WTC11 (cell line): ENCODE data around the gene SCYL3. TPM values are rescaled to one million over a fixed set of nuclear protein-coding genes. Genes with fewer than 3 reads are reported as not detected.

Source experiments
- ATAC-seq: fragments of 200-7000 bp; cut with Tn5 transposase; 2 replicates; pipeline ENCODE4 v1.10.0; 2021; ENCODE audit warnings: mild to moderate bottlenecking, moderate library complexity
- CTCF ChIA-PET: fragments of 300-600 bp; sonication (Branson Sonifier 250); formaldehyde crosslinking; loops from one replicate; lab custom pipeline; 2021; ENCODE audit warnings: antibody characterized with exemption; lab: Charles Lee
- POLR2A ChIA-PET: fragments of 350-600 bp; sonication (Branson Sonifier 250); formaldehyde crosslinking; loops from one replicate; lab custom pipeline; 2021; ENCODE audit warnings: antibody characterized with exemption; lab: Charles Lee
- DNase-seq: peaks from one replicate; pipeline ENCODE4 v3.0.0; 2021; ENCODE audit warnings: low spot score
- H3K27ac Mint-ChIP-seq: 2 replicates; pipeline ENCODE4 v1.8.0; 2021; ENCODE audit warnings: mixed read lengths
- H3K27me3 Mint-ChIP-seq: 2 replicates; pipeline ENCODE4 v1.8.0; 2021; ENCODE audit warnings: low read depth, mild to moderate bottlenecking, moderate library complexity, mixed read lengths
- H3K36me3 Mint-ChIP-seq: 2 replicates; pipeline ENCODE4 v1.8.0; 2021; ENCODE audit warnings: mixed read lengths
- H3K4me1 Mint-ChIP-seq: 2 replicates; pipeline ENCODE4 v1.8.0; 2022; ENCODE audit warnings: mixed read lengths
- H3K4me3 Mint-ChIP-seq: 2 replicates; pipeline ENCODE4 v1.8.0; 2021; ENCODE audit warnings: mild to moderate bottlenecking, moderate library complexity, mixed read lengths
- H3K9me3 Mint-ChIP-seq: 2 replicates; pipeline ENCODE4 v1.8.0; 2021; ENCODE audit warnings: mixed read lengths
- ATF3 ChIP-seq: sonication (generic); formaldehyde crosslinking; conservative IDR thresholded peaks from 2 replicates; pipeline ENCODE4 v1.8.1; 2022; ENCODE audit warnings: mild to moderate bottlenecking, missing genetic modification reagents
- E2F4 ChIP-seq: sonication (generic); formaldehyde crosslinking; IDR thresholded peaks from 2 replicates; pipeline ENCODE4 v1.8.1; 2022; ENCODE audit warnings: low read depth, mild to moderate bottlenecking, moderate library complexity, missing genetic modification reagents, borderline replicate concordance
- ERG ChIP-seq: fragments of 250-450 bp; sonication (Bioruptor Pico); IDR thresholded peaks from 2 replicates; pipeline ENCODE4 v1.8.0; 2021; ENCODE audit warnings: mild to moderate bottlenecking
- HMGA2 ChIP-seq: fragments of 250-450 bp; sonication (Bioruptor Pico); IDR thresholded peaks from 2 replicates; pipeline ENCODE4 v1.4.0; 2021; ENCODE audit warnings: mild to moderate bottlenecking, moderate library complexity
- IRF2 ChIP-seq: sonication (generic); formaldehyde crosslinking; IDR thresholded peaks from 2 replicates; pipeline ENCODE4 v1.8.0; 2022; ENCODE audit warnings: low read depth, missing genetic modification reagents, borderline replicate concordance
- KAT7 ChIP-seq: sonication (generic); formaldehyde crosslinking; IDR thresholded peaks from 2 replicates; pipeline ENCODE4 v1.8.1; 2023; ENCODE audit warnings: missing genetic modification reagents, mild to moderate bottlenecking, borderline replicate concordance
- PRRX2 ChIP-seq: fragments of 250-450 bp; sonication (Bioruptor Pico); IDR thresholded peaks from 2 replicates; pipeline ENCODE4 v1.8.0; 2021; ENCODE audit warnings: mild to moderate bottlenecking
- SMAD4 ChIP-seq: sonication (generic); formaldehyde crosslinking; IDR thresholded peaks from 2 replicates; pipeline ENCODE4 v1.8.0; 2022; ENCODE audit warnings: mild to moderate bottlenecking, missing genetic modification reagents
- SP1 ChIP-seq: sonication (generic); formaldehyde crosslinking; conservative IDR thresholded peaks from 2 replicates; pipeline ENCODE4 v1.8.1; 2022; ENCODE audit warnings: missing genetic modification reagents
- STAT6 ChIP-seq: sonication (generic); formaldehyde crosslinking; conservative IDR thresholded peaks from 2 replicates; pipeline ENCODE4 v1.8.1; 2023; ENCODE audit warnings: mild to moderate bottlenecking, low read depth, missing genetic modification reagents, moderate library complexity
- TEAD4 ChIP-seq: sonication (generic); formaldehyde crosslinking; IDR thresholded peaks from 2 replicates; pipeline ENCODE4 v1.8.0; 2022; ENCODE audit warnings: mild to moderate bottlenecking, missing genetic modification reagents
- ZNF512 ChIP-seq: sonication (generic); formaldehyde crosslinking; IDR thresholded peaks from 2 replicates; pipeline ENCODE4 v1.8.1; 2022; ENCODE audit warnings: missing genetic modification reagents, borderline replicate concordance
- ZNF532 ChIP-seq: fragments of 250-450 bp; sonication (Bioruptor Pico); IDR thresholded peaks from 2 replicates; pipeline ENCODE4 v1.9.0; 2021; ENCODE audit warnings: mild to moderate bottlenecking, borderline replicate concordance
- ZNF671 ChIP-seq: fragments of 250-450 bp; sonication (Bioruptor Pico); IDR thresholded peaks from 2 replicates; pipeline ENCODE4 v1.8.0; 2021; ENCODE audit warnings: mild to moderate bottlenecking
- total RNA-seq: library from RNA; stranded (reverse); gene quantifications from 3 replicates; pipeline ENCODE4 v1.2.3, GENCODE V29; 2021

The SCYL3 gene
- total RNA-seq, 1 experiment from 2014 or later, result 5.3 TPM

GRCh38 chr1:169914531-169914930, 20.8 kb upstream of the SCYL3 start:
- TF ChIP-seq E2F4 (CRISPR knock-in tag) (no peak), SP1 (CRISPR knock-in tag) (no peak), STAT6 (no peak), KAT7 (CRISPR knock-in tag) (no peak)
- POLR2A ChIA-PET, result no interaction called here
- CTCF ChIA-PET, result interaction anchor here (0.6 kb wide), 1 partner anchor 31 kb away, joined by 3 read pairs; no protein-coding TSS in a partner anchor
- DNase-seq (no peak), ATAC-seq (no peak)
- Mint-ChIP-seq H3K4me3 (no peak overlapping the region), H3K9me3 (no peaks in the 10 kb centered on the region), H3K27ac (no peak overlapping the region), H3K36me3 (no peaks in the 10 kb centered on the region), H3K27me3 (no peaks in the 10 kb centered on the region), H3K4me1 (peaks cover 7% of the 10 kb centered on the region)

GRCh38 chr1:169909499-169909898, 15.8 kb upstream of the SCYL3 start:
- POLR2A ChIA-PET, result no interaction called here
- TF ChIP-seq HMGA2 (CRISPR knock-in tag), result no peak
- no peak for TF ChIP-seq IRF2 (CRISPR knock-in tag)
- TF ChIP-seq, all 79 proteins: peak for 0
- Mint-ChIP-seq H3K9me3 (peaks cover 4% of the 10 kb centered on the region), H3K27ac (no peak overlapping the region), H3K36me3 (no peaks in the 10 kb centered on the region), H3K4me3 (no peak overlapping the region), H3K4me1 (peaks cover 4% of the 10 kb centered on the region; the same call in 1 of the 2 replicates), H3K27me3 (no peaks in the 10 kb centered on the region)
- CTCF ChIA-PET, result no interaction called here
- ATAC-seq (no peak), DNase-seq (no peak)

- ATAC-seq (no peak), DNase-seq (no peak)
- Mint-ChIP-seq H3K36me3 (no peaks in the 10 kb centered on the region), H3K4me3 (no peak overlapping the region), H3K27ac (no peak overlapping the region), H3K27me3 (no peaks in the 10 kb centered on the region), H3K9me3 (peaks cover 4% of the 10 kb centered on the region), H3K4me1 (peaks cover 2% of the 10 kb centered on the region; the same call in 1 of the 2 replicates)
- ChIA-PET POLR2A (no interaction called here), CTCF (no interaction called here)
- no peak for TF ChIP-seq TEAD4 (CRISPR knock-in tag)
- no peak for TF ChIP-seq SMAD4 (CRISPR knock-in tag)
- TF ChIP-seq ZNF532 (CRISPR knock-in tag), result no peak
Observed at GRCh38 chr1:169906938-169907337, 13.2 kb upstream of the SCYL3 start.

- ATAC-seq (no peak), DNase-seq (no peak)
- CTCF ChIA-PET, result no interaction called here
- POLR2A ChIA-PET, result no interaction called here
- H3K27me3 Mint-ChIP-seq, result no peaks in the 10 kb centered on the region
- H3K9me3 Mint-ChIP-seq, result peaks cover 4% of the 10 kb centered on the region
- H3K36me3 Mint-ChIP-seq, result no peaks in the 10 kb centered on the region
- no peak overlapping the region for H3K27ac Mint-ChIP-seq
- H3K4me3 Mint-ChIP-seq, result no peak overlapping the region
- peaks cover 3% of the 10 kb centered on the region; the same call in 1 of the 2 replicates for H3K4me1 Mint-ChIP-seq
- no peak for TF ChIP-seq ERG (CRISPR knock-in tag)
- TF ChIP-seq ZNF671 (CRISPR knock-in tag), result no peak
- no peak for TF ChIP-seq ZNF512 (CRISPR knock-in tag)
- TF ChIP-seq ATF3 (CRISPR knock-in tag), result no peak
- no peak for TF ChIP-seq E2F4 (CRISPR knock-in tag)
- no peak for TF ChIP-seq PRRX2
Observed at GRCh38 chr1:169904834-169905233, 11.1 kb upstream of the SCYL3 start.
